SK-N-MC (cell line): ENCODE results near the gene NTRK2.

Experiments
- DNase-seq: peaks from one replicate; pipeline ENCODE4 v3.0.0-alpha.2; 2011; ENCODE audit warnings: low read depth, low spot score
- H3K27ac ChIP-seq: fragments of 200-600 bp; sonication (generic); 2 replicates; pipeline ENCODE4 v1.5.1; 2016; ENCODE audit warnings: mixed run types
- H3K36me3 ChIP-seq: fragments of 200-600 bp; sonication (generic); 2 replicates; pipeline ENCODE4 v1.6.1; 2017; ENCODE audit warnings: antibody characterized with exemption, low read length, mixed read lengths; ENCODE audit not compliant: insufficient read depth
- H3K4me3 ChIP-seq: fragments of 200-600 bp; sonication (generic); 2 replicates; pipeline ENCODE4 v1.5.1; 2016
- H3K9ac ChIP-seq: fragments of 200-600 bp; sonication (generic); 2 replicates; pipeline ENCODE4 v1.8.0; 2017; ENCODE audit warnings: mixed run types, mixed read lengths; ENCODE audit not compliant: insufficient read length
- H3K9me3 ChIP-seq: fragments of 200-600 bp; sonication (generic); 2 replicates; pipeline ENCODE4 v1.6.1; 2017; ENCODE audit warnings: low read depth, mild to moderate bottlenecking, antibody characterized with exemption, low read length, moderate library complexity, mixed read lengths
- EZH2 ChIP-seq: fragments of 200-600 bp; sonication (generic); IDR thresholded peaks from one replicate; pipeline ENCODE4 v1.6.1; 2017; ENCODE audit warnings: antibody characterized with exemption
- FOXP2 ChIP-seq: optimal IDR thresholded peaks from 2 replicates; pipeline ENCODE3; 2011; ENCODE audit warnings: mild to moderate bottlenecking, moderate library complexity; ENCODE audit not compliant: insufficient read depth; ENCODE audit errors: extremely low read length, control extremely low read depth
- POLR2AphosphoS5 ChIP-seq: IDR thresholded peaks from 2 replicates; pipeline ENCODE4 v1.6.1; 2012; ENCODE audit warnings: mild to moderate bottlenecking, low read depth, low read length, borderline replicate concordance

The NTRK2 gene

GRCh38 chr9:84978661-84979060, 309.1 kb downstream of the NTRK2 start:
- no peak for DNase-seq
- Histone ChIP-seq H3K27ac (no peak overlapping the region), H3K9ac (no peak overlapping the region), H3K4me3 (no peak overlapping the region), H3K36me3 (no peaks in the 10 kb centered on the region), H3K9me3 (no peaks in the 10 kb centered on the region)
- TF ChIP-seq EZH2 (no peak), POLR2AphosphoS5 (no peak), FOXP2 (no peak)

- no peaks in the 10 kb centered on the region for H3K9me3 ChIP-seq
- no peak overlapping the region for H3K9ac ChIP-seq
- no peak overlapping the region for H3K4me3 ChIP-seq
- no peak overlapping the region for H3K27ac ChIP-seq
- H3K36me3 ChIP-seq, result no peaks in the 10 kb centered on the region
- DNase-seq, result no peak
- TF ChIP-seq FOXP2 (no peak), EZH2 (no peak), POLR2AphosphoS5 (no peak)
Observed at GRCh38 chr9:84983749-84984148, 314.2 kb downstream of the NTRK2 start.

GRCh38 chr9:84988621-84989020, 319.1 kb downstream of the NTRK2 start:
- Histone ChIP-seq H3K36me3 (no peaks in the 10 kb centered on the region), H3K4me3 (no peak overlapping the region), H3K9ac (no peak overlapping the region), H3K9me3 (no peaks in the 10 kb centered on the region), H3K27ac (no peak overlapping the region)
- TF ChIP-seq EZH2 (no peak), FOXP2 (no peak), POLR2AphosphoS5 (no peak)
- DNase-seq, result no peak

DNA sequence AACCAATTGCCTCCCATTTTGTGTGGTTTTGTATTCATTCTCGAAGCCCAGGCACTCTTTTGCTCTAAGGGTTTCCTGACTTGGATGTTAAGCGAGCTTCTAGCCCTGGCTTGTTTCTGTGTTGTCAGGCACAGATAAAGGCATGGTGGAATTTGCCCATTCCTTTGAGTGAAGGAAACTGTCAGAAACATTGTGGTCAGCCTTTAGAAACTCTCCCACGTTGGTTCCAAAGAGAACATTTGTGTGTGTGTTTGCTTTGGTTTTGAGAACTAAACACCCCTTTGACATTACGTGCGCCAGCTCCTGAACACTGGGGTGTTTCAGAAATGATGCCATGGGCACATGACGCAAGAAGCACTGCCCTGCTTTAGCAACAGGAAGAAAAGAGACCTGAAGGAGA, 320.9 kb downstream of the NTRK2 start:
- TF ChIP-seq POLR2AphosphoS5 (no peak), FOXP2 (no peak), EZH2 (no peak)
- Histone ChIP-seq H3K9me3 (no peaks in the 10 kb centered on the region), H3K9ac (no peak overlapping the region), H3K27ac (no peak overlapping the region), H3K4me3 (no peak overlapping the region), H3K36me3 (no peaks in the 10 kb centered on the region)
- DNase-seq, result no peak

GRCh38 chr9:84990850-84991513, 321.5 kb downstream of the NTRK2 start:
- no peaks in the 10 kb centered on the region for H3K36me3 ChIP-seq
- H3K9ac ChIP-seq, result no peak overlapping the region
- no peak for DNase-seq
- no peak for TF ChIP-seq POLR2AphosphoS5
- TF ChIP-seq FOXP2, result no peak
- TF ChIP-seq EZH2, result no peak
- H3K4me3 ChIP-seq, result no peak overlapping the region
- no peaks in the 10 kb centered on the region for H3K9me3 ChIP-seq
- no peak overlapping the region for H3K27ac ChIP-seq

GRCh38 chr9:84991514-84991870, 322.0 kb downstream of the NTRK2 start:
- no peak for DNase-seq
- Histone ChIP-seq H3K27ac (no peak overlapping the region), H3K9me3 (no peaks in the 10 kb centered on the region), H3K4me3 (no peak overlapping the region), H3K9ac (no peak overlapping the region), H3K36me3 (no peaks in the 10 kb centered on the region)
- TF ChIP-seq FOXP2 (no peak), POLR2AphosphoS5 (no peak)

DNA sequence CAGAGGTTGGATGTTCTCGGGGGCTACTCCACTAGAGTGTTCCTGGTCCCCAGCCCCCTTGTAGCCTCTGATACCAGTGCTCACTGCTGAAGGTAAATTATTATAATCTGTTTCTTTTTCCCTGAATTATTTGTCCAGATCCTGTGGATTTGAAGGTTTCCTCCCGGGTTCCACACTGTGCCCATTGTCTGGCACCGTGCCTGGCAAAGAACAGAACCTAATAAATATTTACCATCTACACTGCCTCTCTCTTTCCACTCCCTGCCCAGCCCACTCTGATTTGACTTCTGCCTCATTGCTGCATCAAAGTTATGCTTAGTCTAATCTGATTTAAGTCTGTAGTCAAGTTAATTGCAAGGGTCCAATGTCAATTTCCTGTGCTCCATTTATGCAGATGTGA, 322.9 kb downstream of the NTRK2 start:
- no peak for TF ChIP-seq FOXP2
- TF ChIP-seq POLR2AphosphoS5, result no peak
- TF ChIP-seq EZH2, result no peak
- no peaks in the 10 kb centered on the region for H3K9me3 ChIP-seq
- H3K9ac ChIP-seq, result no peak overlapping the region
- H3K4me3 ChIP-seq, result no peak overlapping the region
- no peak for DNase-seq
- no peaks in the 10 kb centered on the region for H3K36me3 ChIP-seq
- H3K27ac ChIP-seq, result no peak overlapping the region

GRCh38 chr9:84993105-84993504, 323.6 kb downstream of the NTRK2 start:
- no peak for DNase-seq
- Histone ChIP-seq H3K9me3 (no peaks in the 10 kb centered on the region), H3K27ac (no peak overlapping the region), H3K9ac (no peak overlapping the region), H3K4me3 (no peak overlapping the region), H3K36me3 (no peaks in the 10 kb centered on the region)
- TF ChIP-seq POLR2AphosphoS5 (no peak), FOXP2 (no peak), EZH2 (no peak)

- no peak overlapping the region for H3K27ac ChIP-seq
- TF ChIP-seq POLR2AphosphoS5, result no peak
- no peak for TF ChIP-seq EZH2
- no peak for TF ChIP-seq FOXP2
- H3K4me3 ChIP-seq, result no peak overlapping the region
- H3K9me3 ChIP-seq, result no peaks in the 10 kb centered on the region
- H3K9ac ChIP-seq, result no peak overlapping the region
- no peaks in the 10 kb centered on the region for H3K36me3 ChIP-seq
- no peak for DNase-seq
Observed at GRCh38 chr9:84996029-84996428, 326.5 kb downstream of the NTRK2 start.
